Neutrophil (primary cell): ENCODE results near the gene STYX.

Experiments
- H3K27ac ChIP-seq: fragments of 200-600 bp; sonication (generic); 2 replicates; pipeline ENCODE4 v1.5.1; 2016; ENCODE audit warnings: mild to moderate bottlenecking, moderate library complexity
- H3K27me3 ChIP-seq: fragments of 200-600 bp; sonication (generic); 2 replicates; pipeline ENCODE4 v1.6.0; 2016; ENCODE audit warnings: mild to moderate bottlenecking
- H3K36me3 ChIP-seq: fragments of 200-600 bp; sonication (generic); 2 replicates; pipeline ENCODE4 v1.5.1; 2017
- H3K4me1 ChIP-seq, 2 experiments: fragments of 200-600 bp in 1 of 2; sonication (generic) in 1 of 2; 1 replicate in 1 of 2; 2 replicates in 1 of 2; pipeline versions ENCODE4 v1.5.1 to v1.6.1; 2013 to 2016; ENCODE audit warnings: low read depth in 1 of 2, low read length in 1 of 2, mild to moderate bottlenecking in 1 of 2, moderate library complexity in 1 of 2; ENCODE audit not compliant: control insufficient read depth in 1 of 2, insufficient read depth in 1 of 2
- H3K4me3 ChIP-seq, 2 experiments: fragments of 200-600 bp in 1 of 2; sonication (generic) in 1 of 2; 1 replicate in 1 of 2; 2 replicates in 1 of 2; pipeline ENCODE4 v1.5.1; 2013 to 2016; ENCODE audit warnings: low read depth in 1 of 2, low read length in 1 of 2, mild to moderate bottlenecking in 1 of 2, moderate library complexity in 1 of 2
- H3K9me3 ChIP-seq: fragments of 200-600 bp; sonication (generic); 2 replicates; pipeline ENCODE4 v1.5.1; 2016
- CTCF ChIP-seq: fragments of 200-600 bp; sonication (generic); IDR thresholded peaks from 2 replicates; pipeline ENCODE4 v1.5.1; 2016; ENCODE audit warnings: antibody characterized with exemption

The STYX gene

GRCh38 chr14:52701223-52701622 lies 28.7 kb upstream of the STYX start:
- TF ChIP-seq CTCF = no peak
- no peak overlapping the region for H3K27ac ChIP-seq
- H3K27me3 ChIP-seq = no peaks in the 10 kb centered on the region
- H3K4me1 ChIP-seq = peaks cover 18 to 21% of the 10 kb centered on the region in 2 experiments
- H3K4me3 ChIP-seq = no peak overlapping the region
- H3K9me3 ChIP-seq = no peaks in the 10 kb centered on the region
- no peaks in the 10 kb centered on the region for H3K36me3 ChIP-seq

- H3K9me3 ChIP-seq = no peaks in the 10 kb centered on the region
- no peaks in the 10 kb centered on the region for H3K36me3 ChIP-seq
- TF ChIP-seq CTCF = no peak
- no peak overlapping the region for H3K4me3 ChIP-seq
- H3K27me3 ChIP-seq = no peaks in the 10 kb centered on the region
- H3K4me1 ChIP-seq = peaks cover 22 to 23% of the 10 kb centered on the region in 2 experiments
- H3K27ac ChIP-seq = no peak overlapping the region
Observed at GRCh38 chr14:52703225-52703624, 26.7 kb upstream of the STYX start.

GRCh38 chr14:52703664-52704063 lies 26.3 kb upstream of the STYX start:
- no peaks in the 10 kb centered on the region for H3K9me3 ChIP-seq
- H3K27me3 ChIP-seq = no peaks in the 10 kb centered on the region
- H3K4me1 ChIP-seq = peaks cover 26% of the 10 kb centered on the region in 2 experiments
- H3K27ac ChIP-seq = no peak overlapping the region
- H3K4me3 ChIP-seq = no peak overlapping the region
- peaks cover 1% of the 10 kb centered on the region for H3K36me3 ChIP-seq
- no peak for TF ChIP-seq CTCF

- Histone ChIP-seq H3K27ac (peak overlapping the region; percentile 88), H3K27me3 (no peaks in the 10 kb centered on the region), H3K9me3 (no peaks in the 10 kb centered on the region), H3K36me3 (peaks cover 20% of the 10 kb centered on the region), H3K4me1 (peaks cover 26 to 28% of the 10 kb centered on the region in 2 experiments), H3K4me3 (peak overlapping the region; percentile 84 to 88)
- TF ChIP-seq CTCF = no peak
Observed at GRCh38 chr14:52706286-52706685, 23.7 kb upstream of the STYX start.

- Histone ChIP-seq H3K9me3 (no peaks in the 10 kb centered on the region), H3K27me3 (no peaks in the 10 kb centered on the region), H3K4me3 (peak within 1 kb of the TSS; percentile 84 to 88), H3K27ac (peak within 1 kb of the TSS; percentile 88), H3K36me3 (peaks cover 27% of the 10 kb centered on the region), H3K4me1 (peaks cover 26 to 28% of the 10 kb centered on the region in 2 experiments)
- TF ChIP-seq CTCF = peak; percentile 49
Observed at GRCh38 chr14:52706724-52707706, 23.0 kb upstream of the STYX start, which contains the start of gene PSMC6. PSMC6 (plus strand) TSS chr14:52707200; CDS start chr14:52707220, 20 bp downstream.
